Stimulated activated memory B cell treated with anti-CD40 and anti-IgM and Interleukin-4, amounts not matched to agents 10 μg/mL and 1 μg/mL and 100 μg/mL, for 72 hours (primary cell): ENCODE data around the gene GPR137C.
A peak's percentile ranks its signal among the peaks of the same experiment; 100 is the strongest.

Experiments
- ATAC-seq: fragments of 150-1000 bp; cut with Tn5 transposase; 2 replicates; pipeline ENCODE4 v1.10.0; 2021
- H3K27ac Mint-ChIP-seq: one replicate; pipeline ENCODE4 v1.8.0; 2022; ENCODE audit warnings: mild to moderate bottlenecking, mixed read lengths
- H3K27me3 Mint-ChIP-seq: one replicate; pipeline ENCODE4 v1.8.0; 2022; ENCODE audit warnings: mixed read lengths
- H3K36me3 Mint-ChIP-seq: one replicate; pipeline ENCODE4 v1.8.0; 2022; ENCODE audit warnings: mixed read lengths
- H3K4me1 Mint-ChIP-seq: one replicate; pipeline ENCODE4 v1.8.0; 2022; ENCODE audit warnings: mixed read lengths
- H3K4me3 Mint-ChIP-seq: one replicate; pipeline ENCODE4 v1.8.0; 2022; ENCODE audit warnings: mild to moderate bottlenecking, moderate library complexity, mixed read lengths
- H3K9me3 Mint-ChIP-seq: one replicate; pipeline ENCODE4 v1.8.0; 2022; ENCODE audit warnings: mixed read lengths

Gene GPR137C

DNA sequence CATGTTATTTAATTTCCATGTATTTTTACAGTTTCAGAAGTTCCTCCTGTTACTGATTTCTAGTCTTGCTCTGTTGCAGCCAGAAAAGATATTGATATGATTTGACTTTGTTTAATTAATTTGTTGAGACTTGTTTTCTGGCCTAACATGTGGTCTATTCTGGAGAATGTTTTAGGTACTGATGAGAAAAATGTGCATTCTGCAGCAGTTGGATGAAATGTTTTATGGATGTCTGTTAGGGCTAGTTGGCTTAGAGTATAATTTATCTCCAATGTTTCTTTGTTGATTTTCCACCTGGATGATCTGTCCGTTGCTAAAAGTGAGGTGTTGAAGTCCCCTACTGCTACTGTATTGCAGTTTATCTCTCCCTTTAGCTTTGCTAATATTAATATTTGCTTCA is 54.4 kb downstream of the GPR137C start:
- Mint-ChIP-seq H3K4me1 (peaks cover 5% of the 10 kb centered on the region), H3K27ac (no peak overlapping the region), H3K4me3 (no peak overlapping the region), H3K36me3 (no peaks in the 10 kb centered on the region), H3K27me3 (peaks cover 22% of the 10 kb centered on the region), H3K9me3 (peaks cover 4% of the 10 kb centered on the region)
- ATAC-seq, result no peak

DNA sequence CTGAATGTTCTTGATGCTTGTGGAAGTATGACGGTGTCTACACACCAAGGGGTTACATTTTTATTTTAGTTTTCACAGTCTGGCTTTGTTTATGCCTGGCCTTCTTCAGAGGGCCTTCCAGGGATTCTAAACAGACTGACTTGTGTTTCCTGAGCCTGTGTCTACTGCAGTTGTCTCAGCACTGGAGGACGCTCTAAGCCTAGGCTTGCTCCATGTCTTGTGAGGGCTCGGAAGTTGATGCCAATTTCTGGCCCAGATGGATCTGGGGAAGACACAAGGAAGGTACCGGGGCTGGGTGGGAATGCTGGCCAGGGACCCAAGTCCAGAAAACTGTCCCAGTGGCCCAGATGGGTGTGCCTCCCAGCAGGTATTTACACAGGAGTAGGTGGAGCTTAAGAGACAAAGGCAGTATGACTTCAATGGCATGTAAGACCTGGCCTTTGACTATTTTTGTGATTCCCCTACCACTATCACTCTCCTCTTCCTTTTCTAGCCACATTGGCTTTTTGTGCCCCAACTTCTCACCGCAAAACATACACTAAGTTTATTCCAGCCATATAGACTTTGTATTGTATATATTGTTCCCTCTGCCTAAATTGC is 56.9 kb downstream of the GPR137C start:
- Mint-ChIP-seq H3K4me3 (no peak overlapping the region), H3K27me3 (peaks cover 28% of the 10 kb centered on the region), H3K4me1 (no peaks in the 10 kb centered on the region), H3K36me3 (no peaks in the 10 kb centered on the region), H3K9me3 (no peaks in the 10 kb centered on the region), H3K27ac (no peak overlapping the region)
- no peak for ATAC-seq

DNA sequence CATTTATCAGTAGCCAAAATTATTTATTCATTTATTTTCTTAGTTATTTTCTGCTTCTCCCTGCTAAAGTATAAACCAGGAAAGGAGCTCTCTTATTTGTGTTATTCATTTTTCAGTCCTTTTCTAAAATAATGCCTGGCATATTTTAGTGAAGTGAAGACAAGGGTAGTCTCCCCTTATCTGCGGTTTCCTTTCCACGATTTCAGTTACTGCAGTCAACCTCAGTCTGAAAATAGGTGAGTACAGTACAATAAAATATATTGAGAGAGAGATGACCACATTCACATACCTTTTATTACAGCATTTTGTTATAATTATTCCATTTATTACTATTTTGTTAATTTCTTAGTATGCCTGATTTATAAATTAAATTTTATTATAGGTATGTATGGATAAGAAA is 57.6 kb downstream of the GPR137C start:
- no peaks in the 10 kb centered on the region for H3K36me3 Mint-ChIP-seq
- H3K27me3 Mint-ChIP-seq, result peaks cover 35% of the 10 kb centered on the region
- ATAC-seq, result no peak
- H3K4me1 Mint-ChIP-seq, result no peaks in the 10 kb centered on the region
- no peak overlapping the region for H3K4me3 Mint-ChIP-seq
- H3K9me3 Mint-ChIP-seq, result no peaks in the 10 kb centered on the region
- H3K27ac Mint-ChIP-seq, result no peak overlapping the region

DNA sequence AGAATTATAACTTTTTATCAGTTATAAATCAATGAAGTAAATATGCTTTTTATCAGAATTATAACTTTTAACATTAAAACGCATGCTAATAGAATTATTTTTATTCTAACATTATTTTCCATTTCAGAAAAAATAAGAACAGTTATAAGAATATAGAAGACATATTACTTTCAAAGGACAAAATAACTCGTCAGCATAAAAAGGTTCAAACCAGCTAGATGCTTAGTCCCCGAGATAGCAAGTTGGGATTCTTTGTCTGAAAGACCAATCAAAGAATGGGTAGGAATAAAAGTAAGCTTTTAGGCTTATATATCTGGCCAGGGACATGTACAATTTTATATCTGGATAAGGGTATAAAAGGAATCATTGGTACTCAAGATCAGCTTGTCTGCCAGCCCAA is 66.0 kb downstream of the GPR137C start:
- H3K27ac Mint-ChIP-seq, result no peak overlapping the region
- H3K4me1 Mint-ChIP-seq, result no peaks in the 10 kb centered on the region
- H3K4me3 Mint-ChIP-seq, result no peak overlapping the region
- no peaks in the 10 kb centered on the region for H3K36me3 Mint-ChIP-seq
- peaks cover 34% of the 10 kb centered on the region for H3K27me3 Mint-ChIP-seq
- no peak for ATAC-seq
- no peaks in the 10 kb centered on the region for H3K9me3 Mint-ChIP-seq

DNA sequence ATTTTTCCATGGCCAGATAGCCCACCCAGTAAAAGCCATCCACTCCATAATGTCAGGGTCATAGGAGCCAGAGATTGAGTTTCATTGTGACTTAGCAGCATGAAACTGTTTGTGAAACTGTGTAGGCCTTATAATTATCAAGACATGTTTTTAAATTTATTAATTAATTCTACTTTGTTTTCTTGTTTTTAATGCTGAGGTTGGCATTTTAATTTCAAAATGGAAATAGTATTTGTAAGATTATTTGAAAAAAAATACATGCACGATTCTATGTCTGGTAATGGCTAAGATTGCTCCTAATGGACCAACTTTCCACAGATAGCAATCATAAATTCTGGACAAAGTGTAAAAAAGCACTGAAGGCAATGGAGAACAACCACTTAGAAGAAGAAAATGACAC is 67.1 kb downstream of the GPR137C start:
- H3K4me3 Mint-ChIP-seq, result no peak overlapping the region
- H3K27ac Mint-ChIP-seq, result no peak overlapping the region
- H3K36me3 Mint-ChIP-seq, result no peaks in the 10 kb centered on the region
- H3K9me3 Mint-ChIP-seq, result no peaks in the 10 kb centered on the region
- no peaks in the 10 kb centered on the region for H3K4me1 Mint-ChIP-seq
- peaks cover 26% of the 10 kb centered on the region for H3K27me3 Mint-ChIP-seq
- no peak for ATAC-seq

DNA sequence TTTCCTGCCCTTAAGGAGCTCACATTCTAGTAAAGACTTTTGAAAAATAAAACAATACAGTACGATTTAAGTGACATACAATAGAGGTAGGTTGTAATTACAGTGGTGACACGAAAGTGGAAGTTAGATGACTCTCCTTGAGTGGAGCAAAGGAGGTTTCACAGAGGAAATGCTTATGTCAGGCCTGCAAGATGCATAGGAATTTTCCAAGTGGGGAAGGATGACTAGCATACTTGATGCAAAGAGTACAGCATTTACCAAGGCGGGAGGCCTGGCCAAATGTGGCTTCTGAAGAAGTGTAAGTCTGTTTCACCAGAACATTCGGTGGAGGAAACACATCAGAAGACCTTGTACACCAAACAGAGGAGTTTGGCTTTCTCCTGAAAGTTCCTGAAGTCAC is 87.5 kb downstream of the GPR137C start:
- no peak overlapping the region for H3K4me3 Mint-ChIP-seq
- H3K4me1 Mint-ChIP-seq, result no peaks in the 10 kb centered on the region

DNA sequence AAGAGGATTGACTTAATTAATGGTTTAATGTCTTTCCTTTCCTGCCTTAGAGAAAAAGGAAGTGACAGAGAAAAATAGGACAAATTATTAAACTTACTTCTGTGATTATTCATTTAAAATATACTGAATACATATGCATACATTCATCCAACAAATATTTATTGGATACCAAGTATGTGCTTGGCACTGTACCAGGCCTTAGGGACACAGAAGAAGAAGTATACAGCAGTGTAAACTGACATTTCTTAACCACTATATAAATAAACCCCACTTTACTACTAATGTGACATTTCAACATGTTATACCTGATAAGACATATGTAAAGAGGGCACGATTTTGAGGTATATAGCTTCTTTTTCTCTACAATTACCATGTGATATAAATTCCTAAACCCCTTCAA is 89.1 kb downstream of the GPR137C start:
- H3K36me3 Mint-ChIP-seq, result peaks cover 49% of the 10 kb centered on the region
- no peaks in the 10 kb centered on the region for H3K4me1 Mint-ChIP-seq
- H3K27ac Mint-ChIP-seq, result no peak overlapping the region
- ATAC-seq, result no peak
- H3K9me3 Mint-ChIP-seq, result peaks cover 11% of the 10 kb centered on the region
- H3K27me3 Mint-ChIP-seq, result no peaks in the 10 kb centered on the region
- no peak overlapping the region for H3K4me3 Mint-ChIP-seq

More for the DNA sequence above, 87.5 kb downstream of the GPR137C start:
- Mint-ChIP-seq H3K27ac (no peak overlapping the region), H3K9me3 (peaks cover 11% of the 10 kb centered on the region), H3K36me3 (peaks cover 39% of the 10 kb centered on the region), H3K27me3 (no peaks in the 10 kb centered on the region)
- no peak for ATAC-seq

DNA sequence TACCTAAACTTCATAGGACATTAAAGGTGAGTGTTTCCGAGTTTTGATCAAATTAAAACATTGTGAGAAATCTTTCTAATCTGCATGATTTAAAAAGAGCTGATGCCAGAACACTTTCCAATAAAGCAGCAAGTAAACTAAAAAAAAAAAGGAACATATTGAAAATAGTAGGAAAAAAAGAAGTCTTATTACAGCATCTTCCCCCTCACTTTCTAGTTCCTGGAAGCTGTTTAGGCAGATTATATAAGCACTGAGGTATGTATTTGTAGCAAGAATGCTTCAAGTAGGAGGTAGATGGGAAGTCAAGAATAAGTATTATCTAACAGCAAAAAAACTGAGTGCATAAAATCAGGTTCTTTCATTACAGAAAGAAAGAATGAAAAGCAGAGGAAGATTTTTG is 96.9 kb downstream of the GPR137C start:
- Mint-ChIP-seq H3K9me3 (no peaks in the 10 kb centered on the region), H3K27ac (no peak overlapping the region), H3K4me3 (no peak overlapping the region), H3K36me3 (peaks cover 44% of the 10 kb centered on the region), H3K4me1 (no peaks in the 10 kb centered on the region), H3K27me3 (no peaks in the 10 kb centered on the region)
- ATAC-seq, result no peak

DNA sequence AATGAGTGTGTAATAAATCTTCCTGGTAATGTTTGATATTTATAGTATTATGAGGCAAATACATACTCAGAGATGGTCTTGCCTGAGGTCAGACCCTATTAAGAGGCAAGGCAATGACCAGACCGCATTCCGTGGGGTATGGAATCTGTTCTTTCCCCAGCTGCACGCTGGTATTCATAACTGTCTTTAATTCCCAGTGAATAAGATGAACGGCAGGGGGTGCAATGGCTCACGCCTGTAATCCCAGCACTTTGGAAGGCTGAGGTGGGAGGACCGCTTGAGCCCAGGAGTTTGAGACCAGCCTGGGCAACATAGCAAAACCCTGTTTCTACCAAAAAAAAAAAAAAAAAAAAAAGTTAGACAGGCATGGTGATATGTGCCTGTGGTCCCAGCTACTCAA is 98.1 kb downstream of the GPR137C start:
- H3K27ac Mint-ChIP-seq, result no peak overlapping the region
- no peaks in the 10 kb centered on the region for H3K27me3 Mint-ChIP-seq
- no peaks in the 10 kb centered on the region for H3K9me3 Mint-ChIP-seq
- H3K4me1 Mint-ChIP-seq, result no peaks in the 10 kb centered on the region
- no peak overlapping the region for H3K4me3 Mint-ChIP-seq
- peaks cover 48% of the 10 kb centered on the region for H3K36me3 Mint-ChIP-seq
- no peak for ATAC-seq

DNA sequence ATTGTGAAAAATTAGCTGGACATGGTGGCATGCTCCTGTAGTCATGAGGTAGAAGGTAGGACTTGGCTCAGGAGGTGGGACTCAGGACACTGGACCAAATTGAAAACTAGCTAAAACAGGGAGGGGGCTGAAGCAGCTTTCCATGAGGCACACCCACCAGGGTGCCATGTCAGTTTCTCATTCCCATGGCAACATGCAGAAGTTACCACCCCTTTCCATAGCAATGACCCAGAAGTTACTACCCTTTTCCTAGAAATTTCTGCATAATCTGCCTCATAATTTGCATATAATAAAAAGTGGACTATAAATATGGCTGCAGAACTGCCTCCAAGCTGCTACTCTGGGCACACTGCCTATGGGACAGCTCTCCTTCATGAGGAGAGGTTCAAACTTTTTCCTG is 104.3 kb downstream of the GPR137C start:
- Mint-ChIP-seq H3K36me3 (peaks cover 25% of the 10 kb centered on the region), H3K4me1 (no peaks in the 10 kb centered on the region), H3K27ac (no peak overlapping the region), H3K27me3 (no peaks in the 10 kb centered on the region), H3K4me3 (no peak overlapping the region), H3K9me3 (no peaks in the 10 kb centered on the region)
- ATAC-seq, result no peak

DNA sequence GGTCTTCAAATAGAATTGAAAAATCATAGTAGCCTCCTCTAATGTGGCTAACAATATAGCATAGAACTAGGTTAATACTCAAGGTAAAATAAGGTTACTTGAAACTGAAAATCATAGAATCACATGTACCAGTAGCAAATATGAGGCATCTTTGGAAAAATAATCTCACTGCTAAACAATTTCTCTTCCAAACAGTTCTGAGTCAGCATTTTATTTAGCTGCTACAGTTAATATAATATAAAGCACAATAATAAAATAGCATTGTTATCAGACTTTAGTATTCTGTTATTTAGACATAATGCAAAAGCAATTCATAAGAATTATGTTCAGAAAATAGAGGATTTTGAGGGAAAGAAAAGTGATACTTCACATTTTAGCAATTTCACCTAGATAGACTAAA is 107.7 kb downstream of the GPR137C start:
- no peak for ATAC-seq
- peaks cover 12% of the 10 kb centered on the region for H3K36me3 Mint-ChIP-seq
- H3K9me3 Mint-ChIP-seq, result no peaks in the 10 kb centered on the region
- no peak overlapping the region for H3K4me3 Mint-ChIP-seq
- H3K4me1 Mint-ChIP-seq, result no peaks in the 10 kb centered on the region
- no peaks in the 10 kb centered on the region for H3K27me3 Mint-ChIP-seq
- H3K27ac Mint-ChIP-seq, result no peak overlapping the region

DNA sequence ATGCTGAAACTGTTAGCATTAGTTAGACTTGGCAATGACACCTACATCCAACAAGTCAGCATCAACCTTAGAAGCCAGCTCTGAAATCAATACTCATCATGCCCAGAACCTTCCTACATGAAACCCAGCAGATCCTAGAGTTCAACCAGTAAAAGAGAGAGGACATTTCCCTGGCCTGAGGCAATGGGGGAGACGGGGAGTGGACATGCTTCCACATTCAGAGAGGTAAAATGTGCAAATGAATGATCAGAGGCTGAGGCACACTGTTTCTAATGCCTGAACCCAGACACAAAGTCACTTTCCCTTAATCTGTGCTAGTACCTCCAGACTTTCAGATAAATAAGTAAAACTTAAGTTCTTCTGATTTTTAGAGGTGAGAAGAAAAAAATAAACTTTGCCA is 108.2 kb downstream of the GPR137C start:
- no peak for ATAC-seq
- Mint-ChIP-seq H3K27me3 (no peaks in the 10 kb centered on the region), H3K4me3 (no peak overlapping the region), H3K9me3 (no peaks in the 10 kb centered on the region), H3K27ac (no peak overlapping the region), H3K4me1 (no peaks in the 10 kb centered on the region), H3K36me3 (peaks cover 17% of the 10 kb centered on the region)

DNA sequence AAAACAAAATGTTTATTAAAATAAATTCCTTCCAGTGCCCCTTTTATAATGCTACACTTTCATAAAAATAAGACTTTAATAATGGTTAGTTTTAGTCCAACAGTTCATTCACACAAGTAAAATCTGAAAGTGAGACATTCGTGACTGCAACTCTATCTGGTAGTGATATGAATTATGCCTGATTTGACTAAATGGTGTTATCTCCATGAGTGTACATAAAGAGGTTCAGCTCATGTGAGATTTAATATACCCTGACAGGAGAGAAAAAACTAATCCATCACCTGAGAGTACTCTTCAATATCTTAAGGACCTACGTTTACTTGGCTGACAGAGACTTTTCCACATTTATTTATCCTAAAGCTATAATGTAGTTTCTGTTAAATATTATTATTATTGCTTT is 108.7 kb downstream of the GPR137C start:
- ATAC-seq, result no peak
- H3K36me3 Mint-ChIP-seq, result peaks cover 21% of the 10 kb centered on the region
- H3K4me3 Mint-ChIP-seq, result no peak overlapping the region
- H3K9me3 Mint-ChIP-seq, result no peaks in the 10 kb centered on the region
- H3K27me3 Mint-ChIP-seq, result no peaks in the 10 kb centered on the region
- no peak overlapping the region for H3K27ac Mint-ChIP-seq
- no peaks in the 10 kb centered on the region for H3K4me1 Mint-ChIP-seq

DNA sequence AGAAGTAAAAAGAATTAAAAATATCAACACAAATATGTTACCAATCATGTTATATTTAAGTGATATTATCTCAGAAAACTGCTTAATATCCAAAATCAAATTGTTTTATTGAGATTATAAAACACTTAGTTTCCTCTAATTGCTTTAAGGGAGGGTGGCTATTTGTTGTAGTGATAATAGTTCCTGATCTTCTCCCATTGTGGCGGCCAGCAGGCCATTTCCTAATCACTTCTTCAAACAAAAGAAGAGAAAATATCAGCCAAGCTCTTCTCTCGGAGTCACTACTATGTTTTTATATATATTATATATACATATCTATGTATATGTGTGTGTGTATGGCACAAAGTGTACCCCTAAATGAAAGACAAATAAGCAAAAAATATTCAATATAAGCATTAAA is 111.2 kb downstream of the GPR137C start:
- no peak for ATAC-seq
- Mint-ChIP-seq H3K27ac (no peak overlapping the region), H3K36me3 (peaks cover 23% of the 10 kb centered on the region), H3K4me3 (no peak overlapping the region), H3K4me1 (no peaks in the 10 kb centered on the region), H3K27me3 (no peaks in the 10 kb centered on the region), H3K9me3 (no peaks in the 10 kb centered on the region)

DNA sequence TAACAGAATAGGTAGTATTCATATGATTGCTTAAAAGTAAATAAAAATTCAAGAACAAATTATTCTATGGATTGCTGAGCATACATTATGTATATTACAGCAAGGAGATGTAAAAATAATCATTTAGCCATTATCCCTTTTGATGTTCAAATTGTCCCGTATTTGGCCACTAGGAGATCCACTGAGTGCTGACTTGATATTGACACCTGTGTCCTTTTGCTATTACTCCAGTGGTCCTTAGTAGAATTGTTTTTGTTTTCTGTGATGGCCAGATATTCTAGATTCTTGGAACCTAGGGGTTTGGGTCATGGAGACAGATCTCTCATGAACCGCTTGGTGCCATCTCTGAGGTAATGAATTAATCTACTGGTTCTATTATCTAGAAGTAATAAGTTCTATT is 126.0 kb downstream of the GPR137C start:
- Mint-ChIP-seq H3K27ac (no peak overlapping the region), H3K36me3 (peaks cover 26% of the 10 kb centered on the region), H3K27me3 (no peaks in the 10 kb centered on the region), H3K4me1 (no peaks in the 10 kb centered on the region), H3K4me3 (no peak overlapping the region), H3K9me3 (no peaks in the 10 kb centered on the region)
- ATAC-seq, result no peak

DNA sequence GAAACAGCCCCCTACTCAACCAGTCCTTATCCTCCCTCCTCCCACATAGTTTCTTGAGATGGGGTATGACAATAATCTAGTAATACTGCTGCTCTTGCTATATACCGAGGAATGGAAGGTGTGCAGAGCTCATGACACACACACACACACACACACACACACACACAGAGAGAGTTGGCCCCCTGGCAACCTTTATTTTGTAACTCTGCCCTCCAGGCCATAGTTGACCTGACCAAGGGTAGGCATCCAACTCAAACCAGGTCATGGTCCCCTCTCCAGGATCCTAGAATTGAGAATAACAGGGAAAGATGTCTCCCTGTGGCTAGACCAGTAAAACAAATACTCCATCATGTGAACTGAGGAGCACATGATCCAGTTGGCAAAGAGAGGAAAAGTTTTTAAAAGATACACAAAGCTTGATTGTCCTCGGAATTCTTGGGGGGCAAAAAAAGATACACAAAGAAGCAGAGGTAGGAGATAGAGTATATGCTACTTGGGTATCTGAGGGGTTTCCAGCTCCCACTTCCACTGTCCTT is 131.4 kb downstream of the GPR137C start:
- Mint-ChIP-seq H3K9me3 (no peaks in the 10 kb centered on the region), H3K4me1 (peaks cover 38% of the 10 kb centered on the region), H3K4me3 (no peak overlapping the region), H3K27me3 (no peaks in the 10 kb centered on the region), H3K36me3 (peaks cover 8% of the 10 kb centered on the region), H3K27ac (peak overlapping the region; percentile 7)
- ATAC-seq, result no peak

DNA sequence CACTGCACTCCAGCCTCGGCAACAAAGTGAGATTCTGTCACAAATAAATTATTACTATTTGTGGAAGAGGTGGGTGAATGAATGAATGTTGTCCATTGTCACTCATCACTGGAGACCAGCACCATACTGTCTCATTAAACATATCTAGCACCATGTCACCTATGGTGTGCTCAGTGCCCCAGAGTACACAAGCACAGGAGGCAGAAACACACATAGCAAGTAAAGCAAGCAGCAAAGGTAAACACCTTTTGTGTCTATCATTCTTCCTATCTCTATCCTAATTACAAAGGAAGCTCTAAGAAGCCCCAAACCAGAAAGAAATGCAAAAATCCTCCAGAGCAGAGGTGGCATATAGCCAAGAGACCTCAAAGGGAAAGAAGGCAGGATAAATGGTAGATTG is 133.5 kb downstream of the GPR137C start:
- peaks cover 52% of the 10 kb centered on the region for H3K4me1 Mint-ChIP-seq
- H3K36me3 Mint-ChIP-seq, result peaks cover 5% of the 10 kb centered on the region
- ATAC-seq, result no peak
- H3K27me3 Mint-ChIP-seq, result no peaks in the 10 kb centered on the region
- H3K27ac Mint-ChIP-seq, result peak overlapping the region; percentile 13
- H3K9me3 Mint-ChIP-seq, result no peaks in the 10 kb centered on the region
- no peak overlapping the region for H3K4me3 Mint-ChIP-seq
